K562 (cell line): ENCODE results near the gene BRD7. TPM values are rescaled to one million over a fixed set of nuclear protein-coding genes. Genes with fewer than 3 reads are reported as not detected.

Experiments
- BCOR ChIP-seq: fragments of 450-650 bp; IDR thresholded peaks from 2 replicates; pipeline ENCODE4 v1.6.1; 2016
- BRF1 ChIP-seq: IDR thresholded peaks from 3 replicates; pipeline ENCODE4 v1.6.1; 2011; ENCODE audit warnings: borderline replicate concordance, mild to moderate bottlenecking; ENCODE audit not compliant: insufficient read length; ENCODE audit errors: extremely low read depth
- ETS2 ChIP-seq: IDR thresholded peaks from 2 replicates; pipeline ENCODE4 v1.6.1; 2016; ENCODE audit warnings: borderline replicate concordance, missing genetic modification characterization, mild to moderate bottlenecking, moderate library complexity, missing compliant biosample characterization; ENCODE audit not compliant: poor library complexity, severe bottlenecking
- LARP7 ChIP-seq: fragments of 450-650 bp; IDR thresholded peaks from 2 replicates; pipeline ENCODE4 v1.6.1; 2016
- PHF20 ChIP-seq: fragments of 450-650 bp; IDR thresholded peaks from 2 replicates; pipeline ENCODE4 v1.6.1; 2018; ENCODE audit not compliant: partially characterized antibody
- TCFL5 ChIP-seq: fragments of 250-450 bp; sonication (Bioruptor Pico); conservative IDR thresholded peaks from 2 replicates; pipeline ENCODE4 v1.6.1; 2021; ENCODE audit warnings: mild to moderate bottlenecking, moderate library complexity, matching md5 sums
- polyA plus RNA-seq, 8 experiments: library from polyadenylated mRNA; depleted of rRNA in 4 of 8; stranded (reverse) in 5 of 8; unstranded in 3 of 8; fragments of >200 nt; fragmentation: Nextera tagmentation in 2 of 8; fragmentation: Illumina TruSeq in 1 of 8; extraction: Ambion mirVana in 2 of 8; extraction: Trizol in 1 of 8; gene quantifications; 2 replicates each; pipeline versions ENCODE4 v1.2.1 to v1.2.3, GENCODE V29; 2011 to 2014; ENCODE audit warnings: inconsistent platforms in 1 of 8, missing spikeins in 1 of 8
- total RNA-seq, 7 experiments: library from RNA; depleted of rRNA in 6 of 7; stranded (reverse); fragments of >200 nt in 6 of 7; fragmentation: Illumina TruSeq in 2 of 7; extraction: Trizol in 2 of 7; gene quantifications; 2 replicates each; pipeline versions ENCODE4 v1.2.1 to v1.2.3, GENCODE V29; 2011 to 2021; ENCODE audit warnings: low replicate concordance in 1 of 7
- TF ChIP-seq, protein P1 (sequence below), 2 experiments: fragments of 450-650 bp in 1 of 2; sonication (generic) in 1 of 2; formaldehyde crosslinking in 1 of 2; IDR thresholded peaks; 2 replicates each; pipeline versions ENCODE4 v1.7.1 to v1.9.0; 2016 to 2022; ENCODE audit warnings: inconsistent platforms in 1 of 2, mild to moderate bottlenecking in 1 of 2, missing genetic modification reagents in 1 of 2
- TF ChIP-seq, protein P2 (sequence below): fragments of 450-650 bp; IDR thresholded peaks from 2 replicates; pipeline ENCODE4 v1.6.1; 2016; ENCODE audit warnings: missing biosample characterization, missing genetic modification characterization
- TF ChIP-seq, protein P3 (sequence below): fragments of 450-650 bp; IDR thresholded peaks from 2 replicates; pipeline ENCODE4 v1.6.1; 2016
- TF ChIP-seq, protein P4 (sequence below), 3 experiments: IDR thresholded peaks in 2 of 3; conservative IDR thresholded peaks in 1 of 3; 2 replicates each; pipeline ENCODE4 v1.5.1; 2011 to 2012; ENCODE audit warnings: low read length in 3 of 3, mild to moderate bottlenecking in 3 of 3, control low read depth in 2 of 3, improper control_type of control experiment in 1 of 3, inconsistent platforms in 1 of 3, low read depth in 1 of 3, mixed read lengths in 1 of 3, moderate library complexity in 1 of 3; ENCODE audit not compliant: insufficient read depth in 2 of 3

Gene BRD7
- total and polyA plus RNA-seq, 9 of the 15 experiments (the other 6 are each of a cell fraction or from before 2014, with no cell fraction given), result 20.6 to 101 (median 68.7) TPM

DNA sequence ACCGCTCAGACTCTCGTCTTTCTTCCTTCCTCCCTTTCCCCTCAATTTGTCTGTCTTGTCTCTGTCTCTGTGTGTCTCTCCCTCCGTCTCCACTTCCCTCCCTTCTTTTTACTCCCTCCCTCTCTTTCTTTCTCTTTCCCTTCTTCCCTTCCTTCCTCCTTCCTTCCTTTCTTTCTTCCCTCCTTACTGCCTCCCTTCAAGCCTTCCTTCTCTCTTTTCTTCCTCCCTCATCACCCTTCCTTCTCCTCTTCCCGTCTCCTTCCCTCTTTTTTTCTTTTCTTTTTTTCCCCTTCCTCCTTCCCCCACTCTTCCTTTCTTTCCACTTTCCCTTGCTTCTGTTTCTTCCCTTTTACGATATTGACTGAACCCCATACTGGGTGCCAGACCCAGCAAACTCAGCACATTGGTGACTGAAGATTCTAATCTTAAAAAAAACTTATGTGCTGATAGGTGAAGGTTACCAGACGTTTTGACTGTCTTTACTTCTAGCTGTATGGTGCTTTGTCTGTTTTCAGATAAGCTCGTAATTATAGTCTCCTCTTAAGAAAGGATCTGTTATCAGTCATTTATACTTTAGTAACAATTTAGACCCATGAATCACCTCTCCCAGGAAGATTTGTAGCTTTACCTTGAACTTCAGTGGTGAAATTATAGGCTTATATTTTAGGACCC lies 481 bp upstream of the BRD7 start (continued):
- TF ChIP-seq, protein P1, sequence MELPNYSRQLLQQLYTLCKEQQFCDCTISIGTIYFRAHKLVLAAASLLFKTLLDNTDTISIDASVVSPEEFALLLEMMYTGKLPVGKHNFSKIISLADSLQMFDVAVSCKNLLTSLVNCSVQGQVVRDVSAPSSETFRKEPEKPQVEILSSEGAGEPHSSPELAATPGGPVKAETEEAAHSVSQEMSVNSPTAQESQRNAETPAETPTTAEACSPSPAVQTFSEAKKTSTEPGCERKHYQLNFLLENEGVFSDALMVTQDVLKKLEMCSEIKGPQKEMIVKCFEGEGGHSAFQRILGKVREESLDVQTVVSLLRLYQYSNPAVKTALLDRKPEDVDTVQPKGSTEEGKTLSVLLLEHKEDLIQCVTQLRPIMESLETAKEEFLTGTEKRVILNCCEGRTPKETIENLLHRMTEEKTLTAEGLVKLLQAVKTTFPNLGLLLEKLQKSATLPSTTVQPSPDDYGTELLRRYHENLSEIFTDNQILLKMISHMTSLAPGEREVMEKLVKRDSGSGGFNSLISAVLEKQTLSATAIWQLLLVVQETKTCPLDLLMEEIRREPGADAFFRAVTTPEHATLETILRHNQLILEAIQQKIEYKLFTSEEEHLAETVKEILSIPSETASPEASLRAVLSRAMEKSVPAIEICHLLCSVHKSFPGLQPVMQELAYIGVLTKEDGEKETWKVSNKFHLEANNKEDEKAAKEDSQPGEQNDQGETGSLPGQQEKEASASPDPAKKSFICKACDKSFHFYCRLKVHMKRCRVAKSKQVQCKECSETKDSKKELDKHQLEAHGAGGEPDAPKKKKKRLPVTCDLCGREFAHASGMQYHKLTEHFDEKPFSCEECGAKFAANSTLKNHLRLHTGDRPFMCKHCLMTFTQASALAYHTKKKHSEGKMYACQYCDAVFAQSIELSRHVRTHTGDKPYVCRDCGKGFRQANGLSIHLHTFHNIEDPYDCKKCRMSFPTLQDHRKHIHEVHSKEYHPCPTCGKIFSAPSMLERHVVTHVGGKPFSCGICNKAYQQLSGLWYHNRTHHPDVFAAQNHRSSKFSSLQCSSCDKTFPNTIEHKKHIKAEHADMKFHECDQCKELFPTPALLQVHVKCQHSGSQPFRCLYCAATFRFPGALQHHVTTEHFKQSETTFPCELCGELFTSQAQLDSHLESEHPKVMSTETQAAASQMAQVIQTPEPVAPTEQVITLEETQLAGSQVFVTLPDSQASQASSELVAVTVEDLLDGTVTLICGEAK (IDR thresholded peaks at IDR 0.05), result peak; percentile 74
- TF ChIP-seq, protein P1 (CRISPR knock-in tag; IDR thresholded peaks at IDR 0.05), result no peak
- TF ChIP-seq, protein P2, sequence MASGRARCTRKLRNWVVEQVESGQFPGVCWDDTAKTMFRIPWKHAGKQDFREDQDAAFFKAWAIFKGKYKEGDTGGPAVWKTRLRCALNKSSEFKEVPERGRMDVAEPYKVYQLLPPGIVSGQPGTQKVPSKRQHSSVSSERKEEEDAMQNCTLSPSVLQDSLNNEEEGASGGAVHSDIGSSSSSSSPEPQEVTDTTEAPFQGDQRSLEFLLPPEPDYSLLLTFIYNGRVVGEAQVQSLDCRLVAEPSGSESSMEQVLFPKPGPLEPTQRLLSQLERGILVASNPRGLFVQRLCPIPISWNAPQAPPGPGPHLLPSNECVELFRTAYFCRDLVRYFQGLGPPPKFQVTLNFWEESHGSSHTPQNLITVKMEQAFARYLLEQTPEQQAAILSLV, result no peak
- TF ChIP-seq, protein P3, sequence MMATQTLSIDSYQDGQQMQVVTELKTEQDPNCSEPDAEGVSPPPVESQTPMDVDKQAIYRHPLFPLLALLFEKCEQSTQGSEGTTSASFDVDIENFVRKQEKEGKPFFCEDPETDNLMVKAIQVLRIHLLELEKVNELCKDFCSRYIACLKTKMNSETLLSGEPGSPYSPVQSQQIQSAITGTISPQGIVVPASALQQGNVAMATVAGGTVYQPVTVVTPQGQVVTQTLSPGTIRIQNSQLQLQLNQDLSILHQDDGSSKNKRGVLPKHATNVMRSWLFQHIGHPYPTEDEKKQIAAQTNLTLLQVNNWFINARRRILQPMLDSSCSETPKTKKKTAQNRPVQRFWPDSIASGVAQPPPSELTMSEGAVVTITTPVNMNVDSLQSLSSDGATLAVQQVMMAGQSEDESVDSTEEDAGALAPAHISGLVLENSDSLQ, result peak; percentile 48
- TF ChIP-seq TCFL5 (CRISPR knock-in tag) (no peak), BRF1 (no peak), BCOR (peak; percentile 92), LARP7 (peak; percentile 100), PHF20 (peak; percentile 73), ETS2 (tag) (no peak)
- TF ChIP-seq, protein P4, sequence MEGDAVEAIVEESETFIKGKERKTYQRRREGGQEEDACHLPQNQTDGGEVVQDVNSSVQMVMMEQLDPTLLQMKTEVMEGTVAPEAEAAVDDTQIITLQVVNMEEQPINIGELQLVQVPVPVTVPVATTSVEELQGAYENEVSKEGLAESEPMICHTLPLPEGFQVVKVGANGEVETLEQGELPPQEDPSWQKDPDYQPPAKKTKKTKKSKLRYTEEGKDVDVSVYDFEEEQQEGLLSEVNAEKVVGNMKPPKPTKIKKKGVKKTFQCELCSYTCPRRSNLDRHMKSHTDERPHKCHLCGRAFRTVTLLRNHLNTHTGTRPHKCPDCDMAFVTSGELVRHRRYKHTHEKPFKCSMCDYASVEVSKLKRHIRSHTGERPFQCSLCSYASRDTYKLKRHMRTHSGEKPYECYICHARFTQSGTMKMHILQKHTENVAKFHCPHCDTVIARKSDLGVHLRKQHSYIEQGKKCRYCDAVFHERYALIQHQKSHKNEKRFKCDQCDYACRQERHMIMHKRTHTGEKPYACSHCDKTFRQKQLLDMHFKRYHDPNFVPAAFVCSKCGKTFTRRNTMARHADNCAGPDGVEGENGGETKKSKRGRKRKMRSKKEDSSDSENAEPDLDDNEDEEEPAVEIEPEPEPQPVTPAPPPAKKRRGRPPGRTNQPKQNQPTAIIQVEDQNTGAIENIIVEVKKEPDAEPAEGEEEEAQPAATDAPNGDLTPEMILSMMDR (IDR thresholded peaks at IDR 0.05 in 2 of 3, conservative IDR thresholded peaks at IDR 0.05 in 1 of 3; ENCODE audit: insufficient read depth in 2 of 3, low read depth in 1 of 3, low read length in 3 of 3), result no peak
